GM23248 (cell line): ENCODE measurements around the gene PLA2G7.

ENCODE experiments used
- EZH2 ChIP-seq: fragments of 200-600 bp; sonication (generic); IDR thresholded peaks from 2 replicates; pipeline ENCODE4 v1.6.1; 2018; ENCODE audit warnings: antibody characterized with exemption, mild to moderate bottlenecking; ENCODE audit not compliant: insufficient read depth, poor library complexity, severe bottlenecking
- EZH2phosphoT487 ChIP-seq: fragments of 200-600 bp; sonication (generic); IDR thresholded peaks from 2 replicates; pipeline ENCODE4 v1.6.1; 2018; ENCODE audit warnings: antibody characterized with exemption, moderate library complexity, mild to moderate bottlenecking, low read depth; ENCODE audit not compliant: insufficient read depth

GRCh38 chr6:46690911-46691451 lies 44.2 kb downstream of the PLA2G7 start:
- TF ChIP-seq EZH2phosphoT487 (no peak), EZH2 (no peak)
